ENCODE data around the gene NLRC4. TPM values are rescaled to one million over a fixed set of nuclear protein-coding genes. Genes with fewer than 3 reads are reported as not detected.

The NLRC4 gene
- total RNA-seq, 2 experiments from 2014 or later, result 0.11 TPM; not detected in 1

GRCh38 chr2:32291746-32292145, 27.1 kb upstream of the NLRC4 start:
- no peak overlapping the region for H3K4me3 ChIP-seq (ENCODE audit: low read length)
- ChIA-PET CTCF (no interaction called here), POLR2A (no interaction called here)
- Mint-ChIP-seq H3K36me3 (ENCODE audit: low read depth) (peaks cover 72% of the 10 kb centered on the region), H3K27me3 (no peaks in the 10 kb centered on the region), H3K4me3 (no peak overlapping the region), H3K9me3 (no peaks in the 10 kb centered on the region), H3K4me1 (ENCODE audit: low read depth) (peaks cover 27% of the 10 kb centered on the region), H3K27ac (no peak overlapping the region)
- peaks cover 27% of the 10 kb centered on the region for H3K36me3 ChIP-seq (ENCODE audit: insufficient read depth, low read length)
- peaks cover 6% of the 10 kb centered on the region for H3K4me1 ChIP-seq (ENCODE audit: insufficient read depth, low read length)
- intact Hi-C loops (cut with DNase I, micrococcal nuclease), result no loop called here
- DNase-seq (no peak), ATAC-seq (ENCODE audit: poor library complexity) (no peak)
- no peak overlapping the region for H3K27ac ChIP-seq (ENCODE audit: low read depth in 1 of 2, low read length in 2 of 2)
- no peaks in the 10 kb centered on the region for H3K27me3 ChIP-seq (ENCODE audit: control insufficient read depth in 1 of 2, insufficient read depth in 2 of 2, low read length in 2 of 2)
- H3K9me3 ChIP-seq (ENCODE audit: control insufficient read depth in 1 of 2, insufficient read depth in 1 of 2, low read length in 2 of 2), result peaks cover 0 to 6% of the 10 kb centered on the region in 2 experiments
- no peak for TF ChIP-seq CTCF (IDR thresholded peaks at IDR 0.05)

- H3K27me3 ChIP-seq (ENCODE audit: control insufficient read depth in 1 of 2, insufficient read depth in 2 of 2, low read length in 2 of 2), result no peaks in the 10 kb centered on the region
- Mint-ChIP-seq H3K4me1 (ENCODE audit: low read depth) (peaks cover 41% of the 10 kb centered on the region), H3K36me3 (ENCODE audit: low read depth) (peaks cover 67% of the 10 kb centered on the region), H3K27ac (no peak overlapping the region), H3K27me3 (no peaks in the 10 kb centered on the region), H3K9me3 (no peaks in the 10 kb centered on the region), H3K4me3 (no peak overlapping the region)
- CTCF ChIA-PET, result no interaction called here
- no peak for TF ChIP-seq CTCF (IDR thresholded peaks at IDR 0.05)
- no peak for DNase-seq
- ATAC-seq (ENCODE audit: poor library complexity), result no peak
- intact Hi-C loops (cut with DNase I, micrococcal nuclease), result no loop called here
- peaks cover 6% of the 10 kb centered on the region for H3K4me1 ChIP-seq (ENCODE audit: insufficient read depth, low read length)
- no peak overlapping the region for H3K4me3 ChIP-seq (ENCODE audit: low read length)
- POLR2A ChIA-PET, result no interaction called here
- no peak overlapping the region for H3K27ac ChIP-seq (ENCODE audit: low read depth in 1 of 2, low read length in 2 of 2)
- H3K9me3 ChIP-seq (ENCODE audit: control insufficient read depth in 1 of 2, insufficient read depth in 1 of 2, low read length in 2 of 2), result peaks cover 0 to 6% of the 10 kb centered on the region in 2 experiments
- peaks cover 21% of the 10 kb centered on the region for H3K36me3 ChIP-seq (ENCODE audit: insufficient read depth, low read length)
These were observed 25.3 kb upstream of the NLRC4 start for GRCh38 chr2:32290000-32290339.

- peaks cover 47% of the 10 kb centered on the region for H3K4me1 Mint-ChIP-seq (ENCODE audit: low read depth)
- H3K4me1 ChIP-seq (ENCODE audit: insufficient read depth, low read length), result peaks cover 6% of the 10 kb centered on the region
- H3K27ac ChIP-seq (ENCODE audit: low read depth in 1 of 2, low read length in 2 of 2), result no peak overlapping the region
- H3K9me3 ChIP-seq (ENCODE audit: control insufficient read depth in 1 of 2, insufficient read depth in 1 of 2, low read length in 2 of 2), result peaks cover 0 to 6% of the 10 kb centered on the region in 2 experiments
- ChIA-PET CTCF (no interaction called here), POLR2A (no interaction called here)
- TF ChIP-seq CTCF (IDR thresholded peaks at IDR 0.05), result no peak
- intact Hi-C loops (cut with DNase I, micrococcal nuclease), result no loop called here
- no peak overlapping the region for H3K4me3 ChIP-seq (ENCODE audit: low read length)
- no peak for ATAC-seq (ENCODE audit: poor library complexity)
- no peaks in the 10 kb centered on the region for H3K27me3 ChIP-seq (ENCODE audit: control insufficient read depth in 1 of 2, insufficient read depth in 2 of 2, low read length in 2 of 2)
- H3K9me3 Mint-ChIP-seq, result no peaks in the 10 kb centered on the region
- H3K4me3 Mint-ChIP-seq, result no peak overlapping the region
- peak in 3 of 14 experiments; percentile 8 to 47 (median 29) for DNase-seq
- H3K36me3 ChIP-seq (ENCODE audit: insufficient read depth, low read length), result peaks cover 21% of the 10 kb centered on the region
- H3K27me3 Mint-ChIP-seq, result no peaks in the 10 kb centered on the region
- H3K27ac Mint-ChIP-seq, result peak overlapping the region; percentile 27
- peaks cover 68% of the 10 kb centered on the region for H3K36me3 Mint-ChIP-seq (ENCODE audit: low read depth)
These were observed 24.7 kb upstream of the NLRC4 start for GRCh38 chr2:32289165-32289999.
